GM18870 (cell line): Measurements from ENCODE around the gene PCDH9.
"Not testable (repeated sequence)": the region's sequence is repeated elsewhere in the genome, so short reads cannot be mapped to it uniquely, and the experiment has no call there.

ENCODE experiments used
- ATAC-seq: cut with Tn5 transposase; IDR thresholded peaks from one replicate; pipeline ENCODE4 v1.9.1; 2021; ENCODE audit warnings: moderate library complexity; ENCODE audit not compliant: unreplicated experiment

The PCDH9 gene

DNA sequence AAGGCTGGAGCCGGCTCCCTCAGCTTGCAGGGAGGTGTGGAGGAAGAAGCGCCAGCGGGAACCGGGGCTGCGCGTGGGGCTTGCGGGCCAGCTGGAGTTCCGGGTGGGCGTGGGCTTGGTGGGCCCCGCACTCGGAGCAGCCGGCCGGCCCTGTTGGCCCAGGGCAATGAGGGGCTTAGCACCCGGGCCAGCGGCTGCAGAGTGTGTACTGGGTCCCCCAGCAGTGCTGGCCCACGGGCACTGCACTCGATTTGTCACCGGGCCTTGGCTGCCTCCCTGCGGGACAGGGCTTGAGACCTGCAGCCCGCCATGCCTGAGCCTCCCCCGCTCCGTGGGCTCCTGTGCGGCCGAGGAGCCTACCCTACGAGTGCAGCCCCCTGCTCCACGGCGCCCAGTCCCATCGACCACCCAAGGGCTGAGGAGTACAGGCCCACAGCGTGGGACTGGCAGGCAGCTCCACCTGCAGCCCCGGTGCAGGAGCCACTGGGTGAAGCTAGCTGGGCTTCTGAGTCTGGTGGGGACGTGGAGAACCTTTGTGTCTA is 608.2 kb downstream of the PCDH9 start:
- ATAC-seq, result not testable (repeated sequence)

DNA sequence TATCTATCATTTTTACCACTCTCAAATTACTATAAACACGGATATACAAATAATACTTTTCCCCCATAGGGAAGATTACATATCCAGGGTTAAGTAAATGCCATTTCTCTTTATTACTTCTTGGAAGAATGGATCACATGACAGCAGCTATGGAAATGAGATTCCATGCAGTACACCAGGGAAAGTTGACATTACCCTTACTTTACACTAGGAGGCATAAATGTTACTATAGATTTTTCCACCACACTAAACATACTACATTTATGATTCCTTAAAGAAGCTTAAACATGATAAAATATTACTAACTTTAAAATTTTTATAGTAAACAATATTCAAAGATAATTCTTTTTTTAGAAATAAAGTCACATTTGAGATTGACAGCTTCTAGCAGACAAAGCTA is 611.4 kb downstream of the PCDH9 start:
- ATAC-seq, result peak; percentile 58

DNA sequence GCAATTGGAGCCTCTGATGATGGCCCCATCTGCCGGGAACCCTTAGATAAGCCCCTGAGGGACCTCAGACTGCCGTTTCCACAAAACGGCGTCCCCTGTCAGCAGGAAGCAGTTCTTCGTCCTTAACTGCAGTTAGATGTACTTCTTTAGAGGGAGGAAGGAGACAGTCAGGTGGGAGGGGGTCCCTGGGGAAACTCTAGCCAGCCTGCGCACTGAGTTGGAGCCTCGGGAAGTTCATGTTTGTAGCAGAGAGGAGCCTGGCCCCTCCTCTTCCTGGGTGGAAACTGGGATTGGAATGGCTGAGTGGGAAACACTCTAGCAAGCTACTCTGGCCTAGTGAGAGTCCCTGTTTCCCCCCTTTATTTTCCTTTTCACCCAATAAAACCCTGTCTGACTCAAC is 612.4 kb downstream of the PCDH9 start:
- ATAC-seq, result no peak

DNA sequence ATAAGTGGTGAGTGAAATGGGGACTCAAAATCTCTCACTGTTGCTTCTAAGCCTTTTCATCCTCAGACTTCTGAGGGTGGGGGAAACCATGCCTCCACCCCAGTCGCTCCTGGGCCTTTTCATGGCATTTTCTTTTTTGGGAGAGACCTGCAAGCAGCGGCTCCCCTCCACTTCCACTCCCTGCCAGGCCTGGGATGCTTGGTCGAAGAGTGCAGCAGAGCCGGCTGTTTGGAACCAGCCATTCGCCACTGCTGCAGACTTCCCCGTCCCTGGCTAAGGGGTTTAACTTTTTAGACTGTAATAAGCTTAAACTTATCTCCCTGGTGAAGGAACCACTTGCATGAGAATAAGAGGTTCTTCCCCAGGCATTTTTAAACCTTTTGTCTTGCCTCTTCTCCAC is 617.2 kb downstream of the PCDH9 start:
- ATAC-seq, result no peak

DNA sequence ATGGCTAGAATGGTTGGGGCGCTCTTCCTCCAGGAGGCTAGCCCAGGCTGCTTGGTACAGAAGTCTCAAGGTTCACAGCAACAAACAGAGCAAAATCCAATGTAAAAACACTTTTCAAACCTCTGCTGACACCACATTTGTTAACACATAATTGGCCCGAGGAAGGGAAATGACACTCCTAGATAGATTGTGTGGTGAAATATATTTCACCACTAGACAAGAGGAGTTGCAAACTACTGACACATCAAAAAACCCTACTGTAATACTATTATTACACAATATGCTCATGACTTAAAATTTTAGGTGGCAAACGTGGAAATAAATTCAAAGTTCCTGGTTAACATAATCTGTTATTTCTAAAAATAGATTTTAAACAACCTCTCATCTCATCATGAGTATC is 643.6 kb downstream of the PCDH9 start:
- ATAC-seq, result no peak

DNA sequence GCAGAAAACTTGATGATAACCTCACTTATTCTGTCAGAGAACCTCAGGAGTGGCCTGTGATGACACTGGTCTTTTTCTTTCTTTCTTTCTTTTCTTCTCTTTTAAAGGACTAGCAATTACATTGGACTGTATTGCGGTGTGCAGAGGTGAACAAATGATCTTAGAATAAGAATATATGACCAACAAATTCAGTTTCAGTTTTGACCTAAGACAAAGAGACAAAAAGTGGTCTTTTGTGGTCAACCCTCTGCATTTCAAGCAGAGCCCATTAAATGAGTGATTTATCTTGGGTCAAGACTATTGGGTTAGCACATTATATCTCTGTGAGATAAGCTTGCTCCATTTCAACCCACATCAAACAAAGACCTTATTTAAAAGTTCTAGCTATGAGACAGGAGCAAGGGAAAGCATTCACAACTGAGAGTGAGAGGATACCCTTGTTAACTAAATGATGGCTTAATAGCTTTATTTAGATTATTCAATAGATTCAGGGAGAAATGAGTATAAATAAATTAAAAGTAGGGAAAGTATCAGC is 644.4 kb downstream of the PCDH9 start:
- ATAC-seq, result no peak

DNA sequence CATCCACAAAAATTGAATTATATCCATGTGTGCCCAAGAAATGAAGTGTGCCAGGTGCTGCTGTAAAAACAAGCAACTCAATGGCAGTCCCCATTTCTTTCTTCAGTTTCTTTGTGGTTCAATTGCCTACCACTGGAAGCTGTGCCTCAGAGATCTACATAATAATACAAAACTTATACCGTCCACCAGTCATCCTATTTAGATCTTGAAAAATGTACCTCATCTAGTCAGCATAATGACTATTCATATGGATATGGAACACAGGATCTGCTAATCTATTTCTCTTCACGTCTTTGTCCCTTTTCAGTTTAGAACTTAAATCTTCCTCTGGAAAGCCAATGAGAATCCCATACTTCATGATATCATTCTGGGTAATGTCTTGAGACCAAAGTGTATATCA is 648.5 kb downstream of the PCDH9 start:
- ATAC-seq, result no peak

DNA sequence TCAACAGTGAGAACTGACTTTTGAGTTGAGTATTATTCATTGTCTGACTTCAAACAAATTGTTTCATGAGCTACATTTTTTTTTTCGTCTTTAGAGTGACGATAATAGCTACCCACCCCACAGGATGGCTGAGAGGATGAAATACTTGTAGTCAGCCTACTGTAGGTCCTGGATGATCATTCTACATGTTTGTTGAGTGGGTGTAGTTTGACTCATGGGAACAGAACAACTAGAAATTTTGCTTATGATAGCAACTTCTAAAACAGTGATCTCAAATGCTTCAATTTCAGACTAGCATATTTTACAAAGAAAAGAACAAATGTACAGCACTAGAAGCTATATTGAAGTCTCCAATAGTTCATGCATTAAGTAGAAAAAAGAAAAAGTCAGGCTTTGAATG is 651.8 kb downstream of the PCDH9 start:
- no peak for ATAC-seq

DNA sequence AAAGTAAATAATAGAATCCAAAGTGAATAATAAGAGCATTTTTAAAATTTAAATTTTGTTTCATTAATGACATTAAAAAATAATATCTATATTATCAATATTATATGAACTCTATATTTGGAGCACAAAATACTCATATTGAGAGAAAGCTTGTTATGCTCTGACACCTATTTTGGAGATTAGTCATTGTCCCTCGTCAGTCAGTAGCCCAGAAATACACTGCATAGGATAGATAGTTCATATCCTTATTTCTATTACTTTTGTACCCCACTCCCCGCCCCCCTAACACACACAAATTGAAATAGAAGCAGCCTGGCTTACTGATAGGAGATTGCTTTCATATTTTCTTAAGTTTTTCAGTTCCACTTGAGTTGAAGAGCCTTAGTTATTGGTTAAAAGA is 652.8 kb downstream of the PCDH9 start:
- peak; percentile 57 for ATAC-seq

DNA sequence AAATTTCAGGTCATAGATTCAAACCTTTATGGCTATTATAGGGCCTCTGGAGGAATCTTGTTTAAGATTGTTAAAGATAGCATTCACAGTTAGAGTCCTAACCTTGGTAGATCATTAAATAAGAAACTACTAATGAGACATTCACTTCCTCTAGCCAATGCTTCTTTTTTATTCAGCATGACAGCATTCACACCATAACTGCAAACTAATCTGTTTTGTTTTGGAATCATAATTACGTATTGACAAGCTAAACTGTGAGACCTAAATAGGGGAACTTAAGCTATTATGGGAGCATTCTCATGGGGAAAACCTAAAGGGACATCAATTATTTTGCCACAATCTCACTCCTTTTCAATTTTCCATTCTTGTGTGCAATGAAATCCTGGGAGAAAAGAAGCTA is 653.8 kb downstream of the PCDH9 start:
- ATAC-seq, result peak; percentile 69

DNA sequence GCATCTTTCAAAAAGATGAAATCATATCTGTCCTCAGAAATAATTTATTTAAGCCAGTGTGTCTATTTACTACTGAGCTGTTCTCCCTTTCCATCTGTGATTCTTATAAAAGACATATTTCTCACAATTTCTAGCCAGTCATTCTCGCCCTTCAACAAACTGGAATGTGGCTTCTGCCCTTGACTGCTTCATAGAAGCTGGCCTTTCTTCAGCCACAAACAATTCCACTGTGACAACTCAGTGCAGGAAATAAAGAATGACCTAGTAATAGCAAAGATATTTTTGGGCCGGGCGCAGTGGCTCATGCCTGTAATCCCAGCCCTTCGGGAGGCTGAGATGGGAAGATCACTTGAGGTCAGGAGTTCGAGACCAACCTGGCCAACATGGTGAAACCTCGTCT is 655.5 kb downstream of the PCDH9 start:
- no peak for ATAC-seq

DNA sequence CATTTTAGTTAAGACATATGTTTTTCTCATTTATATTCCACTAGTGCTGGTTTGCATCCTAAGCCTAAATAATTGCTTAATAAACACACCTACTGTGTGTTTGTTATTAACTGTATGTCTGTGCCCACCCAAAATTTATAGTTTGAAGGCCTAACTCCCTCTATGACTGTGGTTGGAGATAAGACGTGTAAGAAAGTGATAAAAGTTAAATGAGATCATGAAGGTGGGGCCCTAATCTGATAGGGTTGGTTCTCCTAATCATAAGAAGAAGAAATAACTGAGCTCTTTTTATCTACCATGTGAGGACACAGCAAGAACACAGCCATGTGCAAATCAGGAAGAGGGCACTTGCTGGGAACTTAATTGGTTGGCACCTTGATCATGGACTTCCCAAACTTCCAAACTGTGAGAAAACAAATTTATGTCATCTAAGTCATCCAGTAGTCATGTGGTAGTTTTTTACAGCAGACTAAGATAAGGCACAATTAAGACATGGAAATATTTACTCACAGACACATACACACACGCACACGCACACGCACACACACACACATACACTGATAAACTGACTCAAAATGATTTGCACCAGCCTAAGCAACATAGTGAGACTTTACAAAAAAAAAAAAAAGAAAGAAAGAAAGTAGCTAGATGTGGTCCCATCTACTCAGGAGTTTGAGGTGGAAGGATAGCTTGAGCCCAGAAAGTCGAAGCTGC is 662.1 kb downstream of the PCDH9 start:
- no peak for ATAC-seq

DNA sequence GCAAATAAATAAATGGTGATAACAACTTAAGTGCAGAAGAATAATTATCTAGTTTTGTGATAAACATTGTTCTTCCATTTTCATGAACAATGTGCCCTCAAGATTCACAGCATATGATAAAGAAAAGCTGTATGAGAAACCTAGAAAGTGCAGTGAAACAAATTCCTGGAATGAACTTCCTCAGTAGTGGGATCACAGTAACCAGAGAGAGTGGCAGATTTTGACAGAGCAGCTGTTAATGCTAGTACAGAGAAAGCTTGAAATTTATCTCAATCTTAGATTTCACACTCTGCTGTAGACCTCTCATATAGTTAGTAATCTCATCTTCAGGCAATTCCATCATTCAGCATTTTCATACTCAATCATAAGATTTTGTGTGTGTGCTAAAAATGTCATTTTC is 664.9 kb downstream of the PCDH9 start:
- no peak for ATAC-seq

DNA sequence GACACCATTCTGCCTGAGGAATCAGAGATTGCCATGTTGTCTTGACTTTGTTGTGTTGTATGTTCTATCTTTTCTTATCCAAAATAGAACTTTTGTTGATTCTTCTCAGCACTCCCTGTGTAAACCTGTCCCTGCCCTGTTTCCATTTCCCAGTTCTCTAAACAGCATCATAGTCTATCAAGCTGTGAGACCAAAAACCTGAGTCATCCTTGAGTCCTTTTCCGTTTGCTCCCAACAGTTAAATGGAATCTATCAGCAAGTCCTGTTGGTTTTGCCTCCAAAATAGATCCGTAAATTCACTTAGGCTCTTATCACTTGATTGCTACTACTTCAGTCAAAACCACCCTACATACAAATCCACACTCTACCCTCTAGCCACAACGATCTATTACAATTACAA is 667.1 kb downstream of the PCDH9 start:
- no peak for ATAC-seq

DNA sequence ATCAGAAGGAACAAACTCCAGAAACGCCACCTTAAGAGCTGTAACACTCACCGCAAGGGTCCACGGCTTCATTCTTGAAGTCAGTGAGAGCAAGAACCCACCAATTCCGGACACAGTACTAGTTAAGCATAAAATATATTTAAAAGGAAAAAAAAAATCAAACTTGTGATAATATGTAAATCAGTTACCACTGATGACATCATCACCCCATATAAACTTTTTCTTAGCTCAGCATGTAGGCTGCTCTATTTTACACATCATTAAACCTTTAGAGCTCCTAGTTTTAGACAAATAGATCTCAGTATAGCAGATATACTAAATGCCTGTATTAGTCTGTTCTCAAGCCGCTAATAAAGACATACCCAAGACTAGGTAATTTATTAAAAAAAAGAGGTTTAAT is 668.1 kb downstream of the PCDH9 start:
- no peak for ATAC-seq

DNA sequence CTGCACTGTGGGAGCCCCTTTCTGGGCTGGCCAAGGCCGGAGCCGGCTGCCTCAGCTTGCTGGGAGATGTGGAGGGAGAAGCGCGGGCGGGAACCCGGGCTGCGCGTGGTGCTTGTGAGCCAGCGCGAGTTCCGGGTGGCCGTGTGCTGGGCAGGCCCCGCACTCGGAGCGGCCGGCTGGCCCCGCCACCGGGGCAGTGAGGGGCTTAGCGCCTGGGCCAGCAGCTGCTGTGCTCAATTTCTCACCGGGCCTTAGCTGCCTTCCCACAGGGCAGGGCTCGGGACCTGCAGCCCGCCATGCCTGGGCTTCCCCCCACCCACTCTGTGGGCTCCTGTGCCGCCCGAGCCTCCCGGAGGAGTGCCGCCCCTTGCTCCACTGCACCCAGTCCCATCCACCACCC is 669.1 kb downstream of the PCDH9 start:
- ATAC-seq, result no peak

DNA sequence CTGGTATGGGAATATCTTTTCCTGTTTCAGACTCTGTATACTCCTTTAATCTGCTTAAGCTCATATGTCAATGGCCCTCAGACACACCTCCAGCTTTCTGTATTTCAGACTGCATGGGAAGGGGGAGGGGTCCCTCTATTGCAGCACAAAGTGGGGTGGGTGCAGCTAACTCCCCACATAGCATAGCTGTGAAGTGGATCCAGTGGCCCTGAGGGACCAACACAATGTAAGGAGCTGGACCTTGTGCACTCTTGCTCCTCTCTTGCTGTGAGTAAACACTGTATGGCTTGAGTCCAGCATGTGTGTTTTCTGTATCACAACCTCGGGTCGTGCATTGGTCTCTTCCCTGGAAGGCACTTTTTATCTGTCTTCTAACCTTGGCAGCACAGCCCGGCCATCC is 669.9 kb downstream of the PCDH9 start:
- no peak for ATAC-seq

DNA sequence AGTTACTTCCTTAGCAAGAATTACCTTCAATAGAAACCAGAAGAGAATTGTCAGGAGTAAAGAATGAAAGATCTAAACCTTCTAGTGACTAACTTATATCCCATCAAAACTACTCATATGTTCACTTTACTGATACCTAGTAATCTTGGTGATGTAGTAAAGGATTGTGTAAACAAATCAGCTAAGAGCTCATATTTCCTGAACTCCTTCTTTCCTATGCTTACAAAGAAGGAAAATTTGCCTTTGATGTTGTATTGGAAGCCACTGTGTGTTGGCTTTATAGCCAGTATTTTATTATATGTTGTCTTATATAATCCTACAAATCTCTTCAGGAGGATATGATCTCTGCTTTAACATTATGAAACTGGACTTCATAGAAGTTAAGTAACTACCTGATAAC is 671.0 kb downstream of the PCDH9 start:
- ATAC-seq, result no peak

DNA sequence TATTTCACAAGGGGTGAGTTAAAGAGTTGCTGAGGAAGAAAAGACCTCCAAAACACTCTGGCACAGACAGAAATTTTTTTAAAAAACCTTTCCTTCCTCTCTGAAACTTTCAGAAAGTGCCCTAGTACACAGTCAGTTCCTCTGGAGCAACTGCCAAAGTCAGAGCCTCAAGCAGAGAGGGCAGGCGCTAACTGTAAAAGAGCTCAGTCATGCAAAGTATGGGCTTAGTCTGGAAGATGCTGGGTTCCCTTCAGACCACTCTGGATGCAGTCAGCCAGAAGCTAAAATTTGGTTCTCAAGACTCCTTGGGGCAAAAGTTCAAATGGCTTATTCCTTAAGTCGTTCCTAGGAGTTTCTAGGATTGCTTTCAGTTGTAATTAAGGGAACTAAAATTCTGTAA is 671.6 kb downstream of the PCDH9 start:
- ATAC-seq, result no peak

DNA sequence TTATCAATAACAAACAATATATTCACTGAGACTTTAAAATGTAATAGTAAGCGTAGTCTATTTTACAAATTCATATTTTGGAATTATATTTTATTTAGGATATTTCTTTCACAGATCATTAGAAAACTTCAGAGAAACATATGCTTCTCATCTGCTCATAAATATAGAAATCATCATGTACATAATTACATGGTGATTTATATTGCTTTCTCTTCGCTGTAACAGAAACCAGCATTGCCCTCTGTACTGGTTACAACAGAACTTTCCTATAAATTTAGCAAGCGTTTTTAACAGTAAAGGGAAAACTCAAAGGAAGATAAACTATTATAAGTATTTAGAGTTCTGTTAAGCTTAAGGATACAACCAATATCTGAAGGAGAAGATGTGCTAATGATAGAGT is 672.8 kb downstream of the PCDH9 start:
- no peak for ATAC-seq

DNA sequence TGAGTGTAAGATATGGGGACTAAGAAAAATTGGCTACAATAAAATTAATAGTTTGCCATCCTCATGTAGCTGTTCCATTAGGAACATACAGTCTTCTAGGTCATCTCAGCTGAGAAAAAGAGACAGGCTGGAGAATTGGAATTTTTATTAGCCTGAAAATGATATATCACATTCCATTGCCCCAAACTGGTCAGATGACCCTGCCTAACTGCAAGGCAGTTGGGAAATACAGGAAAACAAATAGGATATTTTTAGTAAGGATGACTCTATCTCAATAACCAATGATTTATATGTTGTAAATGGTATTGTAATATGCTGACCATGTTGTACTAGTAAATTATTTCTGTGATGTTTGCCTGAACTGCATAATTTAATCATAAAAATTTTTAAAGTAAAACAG is 673.8 kb downstream of the PCDH9 start:
- ATAC-seq, result no peak

DNA sequence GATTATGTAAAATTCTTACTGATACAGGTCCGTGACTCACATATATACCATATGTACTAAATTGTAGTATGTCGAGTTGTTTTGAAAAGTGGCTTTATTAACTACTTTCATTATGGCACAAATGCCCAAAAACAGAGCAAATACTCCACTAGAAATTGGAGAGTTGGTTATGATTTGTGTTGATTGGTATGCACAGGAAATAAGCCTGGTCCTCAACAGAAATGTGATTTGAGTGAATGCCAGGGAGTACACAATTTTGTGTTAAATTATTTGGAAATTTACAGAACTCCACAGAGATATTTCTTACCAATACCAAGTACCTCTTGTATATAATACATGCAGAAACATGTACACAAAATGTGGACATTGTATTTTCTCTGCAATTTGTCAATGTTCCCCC is 676.7 kb downstream of the PCDH9 start:
- ATAC-seq, result no peak

DNA sequence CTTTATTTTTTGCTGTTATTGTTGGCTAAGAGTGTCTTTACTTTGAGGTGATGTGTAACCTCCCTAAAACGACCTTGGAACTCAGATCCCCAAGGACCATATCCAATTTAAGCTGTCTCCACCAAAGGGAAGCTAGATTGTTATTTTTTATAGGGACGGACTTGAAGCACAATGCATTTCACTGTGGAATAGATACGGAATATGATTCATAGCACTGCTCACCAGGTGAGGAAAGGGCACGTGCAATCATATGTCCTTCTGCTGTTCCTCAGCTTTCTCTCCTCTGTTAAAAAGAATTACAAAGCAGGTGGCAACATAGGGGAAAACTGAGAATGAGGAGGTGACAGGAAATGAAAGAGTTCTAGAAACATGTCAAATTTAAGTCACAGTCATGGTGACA is 679.0 kb downstream of the PCDH9 start:
- ATAC-seq, result no peak
